GM10847 (cell line): Measurements from ENCODE around the gene GADD45G.

Source experiments
- POLR2A ChIP-seq: IDR thresholded peaks from 2 replicates; pipeline ENCODE4 v1.6.1; 2011; ENCODE audit not compliant: insufficient read length; ENCODE audit errors: extremely low read depth

Gene GADD45G

DNA sequence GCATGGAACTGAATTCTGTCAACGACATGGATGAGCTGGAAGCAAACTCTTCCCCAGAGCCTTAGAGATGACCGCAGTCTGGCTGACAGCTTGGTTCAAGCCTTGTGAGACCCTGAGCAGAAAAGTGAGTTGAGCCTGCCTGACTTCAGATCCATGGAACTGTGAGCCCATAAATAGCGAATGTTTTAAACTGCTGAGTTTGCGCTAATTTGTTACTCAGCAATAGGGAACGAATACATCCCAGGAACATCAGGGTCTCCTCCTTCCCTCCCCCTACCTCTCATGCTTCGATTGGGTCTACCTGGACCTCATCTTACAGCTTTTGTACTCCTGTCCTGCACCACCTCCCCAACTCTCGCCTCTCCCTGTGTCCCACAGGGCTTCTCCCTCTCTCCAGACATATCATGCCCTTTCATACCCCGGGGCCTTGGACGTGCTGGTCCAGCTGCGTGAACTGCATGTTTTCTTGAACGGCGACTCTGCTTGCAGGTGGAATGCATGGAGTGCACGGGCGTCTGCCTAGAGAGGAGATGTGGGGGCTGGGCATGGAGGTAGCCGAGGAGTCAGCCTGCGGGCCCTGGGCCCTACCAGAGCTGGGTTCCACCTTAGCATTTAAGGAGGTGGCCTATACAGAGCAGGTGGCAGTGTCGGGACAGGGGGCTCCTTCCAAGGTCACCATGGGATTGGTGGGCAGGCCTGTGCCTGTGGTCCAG, 7.9 kb downstream of the GADD45G start:
- no peak for TF ChIP-seq POLR2A

DNA sequence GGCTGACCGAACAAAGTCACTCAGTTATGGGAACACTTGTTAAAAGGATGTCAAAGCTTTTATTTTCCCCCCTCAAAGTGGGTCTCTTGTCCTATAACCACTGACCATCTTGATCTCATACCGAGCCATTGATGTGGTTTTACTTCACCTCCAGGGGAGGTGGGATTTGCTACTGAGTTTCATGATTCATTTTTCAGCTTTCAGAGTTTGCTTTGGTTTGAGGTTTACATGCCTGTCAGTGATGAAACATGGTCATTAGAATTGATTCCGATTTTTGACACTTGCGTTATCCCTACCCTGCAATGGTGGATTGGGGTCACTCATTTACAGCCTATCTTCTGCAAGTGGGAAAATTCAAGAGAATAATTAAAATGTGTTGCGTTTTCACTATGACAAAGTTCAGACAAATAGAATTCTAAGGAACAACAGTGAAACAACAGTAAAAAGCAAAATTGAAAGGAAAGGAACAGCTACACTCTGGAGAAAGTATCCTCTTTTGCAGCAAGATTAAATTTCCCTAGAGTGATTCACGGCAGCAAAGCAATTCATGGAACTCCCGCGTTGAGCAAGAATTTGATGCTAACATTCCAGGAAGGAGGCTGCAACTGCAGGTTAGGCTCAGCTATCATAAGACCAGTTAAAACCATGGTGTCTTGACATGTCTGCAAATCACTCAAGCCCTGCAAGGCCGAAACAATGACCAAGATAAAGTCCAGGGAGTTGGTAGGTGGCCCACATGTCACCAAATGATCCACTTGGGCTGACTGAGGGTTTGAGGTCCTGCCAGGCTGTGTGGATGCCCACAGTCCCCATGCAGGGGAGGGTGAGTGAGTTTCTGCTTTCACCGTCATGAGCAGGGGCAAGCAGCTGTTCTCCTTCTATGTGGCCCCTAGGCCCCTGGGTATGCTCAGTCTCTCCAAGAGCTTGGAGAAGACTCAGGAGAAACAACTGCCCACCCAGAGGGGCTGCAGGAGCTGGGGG, 9.4 kb downstream of the GADD45G start:
- no peak for TF ChIP-seq POLR2A

DNA sequence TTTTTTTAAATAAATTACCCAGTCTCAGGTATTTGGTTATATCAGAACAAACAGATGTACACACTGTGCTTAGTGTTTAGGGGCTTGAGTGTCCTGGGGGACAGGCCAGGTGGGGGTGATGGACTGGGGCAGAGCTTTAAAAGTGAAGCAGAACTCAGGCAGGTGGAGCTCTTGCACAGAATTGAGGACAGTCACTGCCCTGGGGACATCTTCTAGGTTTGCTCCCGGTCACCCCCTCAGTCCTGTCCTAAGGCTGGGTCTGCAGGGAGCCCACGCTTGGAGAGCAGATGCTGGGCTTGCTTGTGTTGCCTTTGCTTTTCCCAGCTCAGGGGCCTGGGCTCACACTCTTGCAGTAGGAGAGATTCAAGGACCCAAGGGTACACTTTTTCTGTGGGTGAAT, 10.8 kb downstream of the GADD45G start:
- TF ChIP-seq POLR2A, result no peak

DNA sequence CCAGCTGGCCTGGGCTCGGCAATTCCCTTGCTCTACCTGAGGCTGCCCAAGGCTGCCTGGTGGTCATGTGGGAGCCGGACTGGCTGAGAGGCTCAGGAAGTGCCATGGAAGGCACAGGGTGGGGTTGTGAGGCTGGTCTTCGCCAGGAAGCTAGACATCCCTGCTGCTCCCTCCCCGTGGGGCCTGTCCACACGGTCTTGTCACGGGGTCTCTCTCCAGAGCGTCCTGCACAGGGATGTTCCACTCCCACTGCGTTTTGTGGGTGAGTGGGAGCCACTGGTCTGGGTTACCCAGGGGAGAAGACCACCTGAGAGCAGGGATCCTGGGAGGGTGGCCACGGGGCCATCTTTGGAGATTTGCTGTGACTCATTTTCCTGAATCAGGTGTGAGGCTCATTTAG, 11.6 kb downstream of the GADD45G start:
- TF ChIP-seq POLR2A, result no peak

DNA sequence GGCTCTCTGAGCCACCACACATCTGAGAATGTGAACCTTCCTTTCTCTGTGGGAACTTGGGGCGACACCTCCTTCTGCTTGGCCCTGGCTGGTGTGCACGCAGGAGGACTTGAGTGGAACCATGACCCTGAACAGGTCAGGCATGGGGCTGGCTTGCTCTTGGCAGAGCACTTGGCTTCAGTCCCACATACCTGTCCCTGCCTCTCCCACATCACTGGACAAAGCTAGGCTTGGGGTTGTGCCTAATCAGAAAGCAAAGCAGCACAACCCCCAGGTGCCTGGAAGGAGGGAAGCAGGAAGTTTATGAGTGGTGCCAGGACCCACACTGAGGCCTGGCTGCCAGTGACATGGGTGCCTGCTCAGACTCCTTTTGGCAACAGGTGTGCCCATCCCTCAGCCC, 13.2 kb downstream of the GADD45G start:
- TF ChIP-seq POLR2A, result no peak

DNA sequence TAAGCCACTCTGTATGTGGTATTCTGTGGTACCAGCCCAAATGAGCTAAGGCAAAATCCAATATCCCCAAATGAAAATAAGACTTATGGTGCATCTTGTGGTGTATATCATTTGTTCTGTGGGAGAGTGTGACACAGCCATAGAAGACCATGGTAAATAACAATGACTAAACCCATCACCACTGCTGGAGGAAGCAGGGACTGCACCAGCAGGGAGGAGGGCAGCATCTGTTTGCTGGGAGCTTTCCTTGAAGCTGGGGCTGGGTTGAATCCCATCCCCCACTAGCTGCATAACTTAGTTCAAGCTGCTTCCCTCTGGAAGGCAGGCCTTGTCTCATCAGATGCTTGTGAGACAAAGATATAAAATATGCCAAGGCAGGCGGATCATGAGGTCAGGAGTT, 14.2 kb downstream of the GADD45G start:
- TF ChIP-seq POLR2A, result no peak

DNA sequence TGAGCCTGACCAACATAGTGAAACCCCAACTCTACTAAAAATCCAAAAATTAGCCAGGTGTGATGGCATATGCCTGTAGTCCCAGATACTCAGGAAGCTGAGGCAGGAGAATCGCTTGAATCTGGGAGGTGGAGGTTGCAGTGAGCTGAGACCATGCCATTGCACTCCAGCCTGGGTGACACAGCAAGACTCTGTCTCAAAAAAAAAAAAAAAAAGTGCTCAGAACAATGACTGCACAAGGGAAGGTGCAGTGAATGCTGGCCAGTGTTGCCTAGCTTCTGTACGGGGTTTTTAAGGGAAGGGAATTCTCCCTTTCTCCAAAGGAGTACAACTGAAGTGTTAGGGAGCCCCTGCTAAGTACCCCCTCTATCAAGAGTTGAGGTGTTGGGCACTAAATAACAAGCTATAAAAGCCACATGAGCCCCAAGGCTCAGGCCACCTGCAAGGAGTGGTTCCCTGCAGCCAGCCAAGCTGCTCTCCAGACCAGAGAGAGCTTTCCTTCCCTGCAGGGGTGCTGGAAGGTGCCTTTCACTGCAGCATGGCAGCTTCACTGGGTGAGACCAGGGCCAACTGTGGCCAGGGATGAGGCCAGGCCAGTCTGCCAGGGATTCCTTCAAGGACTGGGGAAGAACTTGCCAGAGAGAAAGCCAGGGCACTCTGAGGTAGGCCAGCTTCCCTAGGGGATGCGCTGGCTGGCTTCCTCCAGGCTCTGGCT, 14.8 kb downstream of the GADD45G start:
- TF ChIP-seq POLR2A, result no peak

DNA sequence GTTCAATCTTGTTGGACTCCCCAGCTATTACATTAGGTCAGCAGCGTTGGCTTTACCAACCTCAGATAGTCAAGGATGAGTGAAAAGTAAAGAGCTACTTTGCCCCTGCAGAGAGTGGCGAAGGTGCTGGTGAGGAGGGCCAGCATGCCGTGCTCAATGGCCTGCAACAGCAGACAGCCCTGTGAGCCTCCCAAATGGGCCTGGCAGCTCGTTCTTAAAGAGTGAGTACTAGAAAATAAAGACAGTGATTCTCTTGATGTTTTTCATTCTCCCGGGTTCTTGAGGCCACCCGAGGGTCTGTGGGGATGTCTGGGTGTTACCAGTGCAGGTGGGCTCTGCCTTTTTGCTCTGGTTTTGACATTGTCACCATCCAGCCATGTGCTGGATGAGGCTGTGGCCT, 16.2 kb downstream of the GADD45G start:
- TF ChIP-seq POLR2A, result no peak

DNA sequence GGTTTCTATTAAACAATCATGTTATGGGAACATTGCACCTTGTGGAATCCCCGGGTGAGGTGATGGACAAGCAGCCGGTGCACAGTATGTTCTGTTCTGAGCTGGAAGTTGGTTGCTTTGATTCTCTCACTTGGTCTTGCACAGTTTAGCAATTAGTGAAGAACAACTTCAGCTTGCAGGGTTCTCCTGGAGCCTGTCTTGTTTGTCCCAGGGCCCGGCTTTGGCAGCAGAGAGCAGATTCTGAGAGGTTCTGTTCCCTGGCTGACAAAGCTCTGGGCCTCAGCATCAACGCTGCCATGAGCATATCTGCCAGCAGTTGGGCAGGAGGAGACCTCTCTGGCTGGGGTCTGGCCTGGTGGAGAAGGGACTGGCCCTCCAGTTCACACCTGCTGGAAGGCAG, 16.9 kb downstream of the GADD45G start:
- no peak for TF ChIP-seq POLR2A

DNA sequence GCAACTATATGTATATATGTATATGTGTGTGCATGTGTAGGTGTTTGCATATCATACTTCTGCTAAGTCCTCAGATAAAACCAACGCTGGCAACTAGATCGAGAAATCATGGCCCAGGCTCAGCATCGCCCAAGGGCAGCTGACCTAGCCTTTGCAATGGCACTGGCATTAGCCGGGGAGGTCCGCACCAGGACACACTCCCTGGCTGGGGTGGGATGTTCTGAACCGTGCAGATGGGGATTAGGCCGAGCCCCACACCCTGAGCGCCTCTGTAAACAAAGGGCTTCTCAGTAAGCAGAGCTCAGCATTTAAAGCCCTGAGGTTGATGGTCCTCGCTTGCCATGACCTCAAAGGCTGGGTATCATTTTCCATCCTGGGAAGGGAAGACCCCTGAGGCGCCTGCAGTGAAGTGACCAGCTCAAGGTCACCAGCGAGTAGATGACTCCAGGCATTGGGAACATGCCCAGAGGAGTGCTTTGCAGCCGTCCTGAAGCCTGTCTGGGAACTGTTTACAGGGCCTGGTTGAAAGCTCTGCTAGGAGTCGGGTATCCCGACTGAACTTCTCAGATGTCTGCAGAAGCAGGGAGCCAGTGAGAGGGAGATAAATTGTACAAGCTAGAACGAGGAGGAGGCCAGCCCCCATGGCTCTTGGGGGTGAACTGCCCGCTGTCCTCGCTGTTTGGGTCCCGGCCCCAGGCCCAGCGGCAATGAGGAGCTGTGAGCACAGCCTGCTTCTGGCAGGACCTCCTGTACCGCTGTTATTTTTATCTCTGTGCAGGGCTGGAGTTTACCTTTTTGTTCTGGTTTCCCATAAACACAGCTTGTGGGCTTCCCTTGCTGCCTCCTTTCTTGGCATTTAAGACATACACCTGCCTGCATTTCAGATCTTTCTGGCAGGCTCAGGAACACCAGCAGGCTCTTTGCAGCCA, 18.4 kb downstream of the GADD45G start:
- no peak for TF ChIP-seq POLR2A

DNA sequence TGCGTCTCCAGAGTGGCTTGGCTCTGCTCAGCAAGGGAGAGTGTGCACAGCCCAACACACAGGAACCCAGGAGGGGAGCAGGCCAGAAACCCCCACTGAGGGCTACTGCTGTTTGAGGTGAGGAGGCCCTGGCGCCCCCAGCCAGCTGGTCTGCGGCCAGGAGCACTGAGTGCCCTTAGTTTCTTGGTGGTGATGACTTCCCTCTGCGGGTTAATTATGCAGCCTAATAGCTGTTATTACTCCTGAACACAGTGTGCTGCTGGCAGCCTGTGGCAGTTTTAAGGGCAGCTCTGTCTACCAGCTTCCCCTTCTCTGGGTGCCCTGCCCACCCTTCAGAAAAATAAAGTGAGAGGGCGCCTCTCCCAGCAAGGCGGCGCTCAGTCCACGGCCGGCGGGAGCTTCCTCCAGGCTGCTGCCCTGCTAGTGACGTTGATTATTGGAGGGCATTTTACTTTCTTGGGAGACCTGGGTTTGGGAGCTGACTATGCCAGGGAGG, 19.2 kb downstream of the GADD45G start:
- TF ChIP-seq POLR2A, result no peak

DNA sequence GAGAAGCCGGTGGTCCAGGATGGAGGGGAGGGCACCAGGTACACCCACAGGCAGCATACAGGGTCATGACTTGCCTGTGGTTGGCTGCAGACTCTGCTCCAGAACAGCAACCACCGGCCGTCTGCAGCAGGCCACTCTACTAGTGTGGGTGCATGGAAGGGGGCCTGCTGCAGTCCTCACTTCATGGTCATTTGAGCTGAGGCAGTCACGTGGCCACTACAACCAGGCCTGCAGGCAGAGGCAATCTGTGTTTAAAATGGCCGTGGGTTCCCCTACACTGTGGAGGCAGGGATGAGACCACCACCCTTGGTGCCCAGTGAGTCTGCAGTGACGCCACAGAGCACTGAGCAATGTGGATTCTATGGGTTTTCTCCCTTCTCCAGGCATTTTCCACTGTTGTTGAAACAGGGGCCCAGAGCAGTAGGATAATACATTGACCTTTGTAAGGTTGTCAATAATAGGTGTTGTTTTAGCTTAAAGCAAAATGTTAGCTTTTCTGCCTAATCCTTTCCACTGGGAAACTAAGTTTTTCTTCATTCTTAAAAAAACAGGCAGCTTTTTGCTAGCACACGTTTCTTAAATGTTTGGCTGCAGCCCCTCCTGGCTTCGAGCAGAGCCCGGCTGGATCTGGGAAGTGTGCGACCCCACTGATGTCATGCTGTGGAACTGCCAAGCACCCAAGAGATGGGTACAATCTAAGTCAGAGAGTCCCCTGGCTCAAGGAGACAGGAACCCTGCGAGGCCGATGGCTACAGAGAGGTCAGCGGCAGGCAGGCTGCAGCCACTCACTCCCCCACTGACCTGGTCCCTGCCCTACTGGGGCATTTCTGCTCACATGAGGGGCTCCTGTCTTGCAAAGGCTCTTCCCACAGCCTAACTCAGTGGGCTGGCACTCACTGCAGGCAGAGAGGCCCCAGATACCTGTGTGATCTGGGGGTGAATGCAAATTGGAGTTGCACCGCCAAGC, 21.2 kb downstream of the GADD45G start:
- TF ChIP-seq POLR2A, result no peak

DNA sequence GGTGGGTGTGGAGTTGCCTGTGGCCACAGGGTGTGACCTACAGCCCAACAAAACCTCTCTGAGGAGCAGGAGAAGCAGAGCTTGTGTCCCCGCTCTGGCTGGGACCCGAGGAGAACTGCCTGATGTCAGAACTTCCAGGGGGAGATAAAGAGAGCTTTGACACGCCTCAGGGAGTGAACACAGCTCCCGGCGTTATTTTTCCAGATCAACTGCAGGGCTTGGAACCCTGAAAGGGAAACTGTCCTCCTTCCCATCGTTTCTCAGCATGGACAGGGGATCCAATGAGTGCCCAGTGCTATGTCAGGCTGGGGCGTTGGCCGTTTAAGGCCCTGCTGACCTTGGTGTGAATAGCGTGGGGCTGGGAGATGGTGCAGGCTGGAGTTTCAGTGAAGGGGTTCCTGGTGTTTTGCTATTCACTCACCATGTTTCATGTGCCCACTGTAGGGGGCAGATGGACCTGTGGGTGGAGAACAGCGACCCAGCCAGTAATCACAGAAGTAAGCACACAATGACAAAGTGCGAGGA, 22.0 kb downstream of the GADD45G start:
- no peak for TF ChIP-seq POLR2A

DNA sequence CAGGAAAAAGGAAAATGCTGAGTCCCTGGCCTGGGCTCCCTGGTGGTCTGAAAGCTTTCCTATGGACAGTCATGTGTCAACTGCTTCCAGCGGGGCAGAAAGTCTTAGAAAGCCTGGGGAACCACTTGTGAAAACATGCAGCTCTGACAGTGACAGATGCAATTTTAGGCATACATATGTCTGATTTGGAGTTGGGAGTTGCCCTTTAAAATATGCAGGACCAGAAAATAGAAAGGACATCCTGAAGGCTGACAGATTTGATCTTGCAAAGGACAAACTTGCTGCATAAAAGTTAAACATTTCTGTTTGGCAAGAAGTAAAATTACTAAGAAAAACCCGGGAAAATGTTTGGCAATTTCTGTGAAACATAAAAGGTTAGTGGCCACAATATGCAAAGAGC, 23.8 kb downstream of the GADD45G start:
- TF ChIP-seq POLR2A, result no peak
